HS-5 (cell line): ENCODE results near the gene HOXA3.

Experiments
- DNase-seq: peaks from one replicate; pipeline ENCODE4 v3.0.0-alpha.2; 2012; ENCODE audit warnings: low read depth

The HOXA3 gene

GRCh38 chr7:27113991-27114769 is 38.2 kb downstream of the HOXA3 start:
- DNase-seq: no peak

DNA sequence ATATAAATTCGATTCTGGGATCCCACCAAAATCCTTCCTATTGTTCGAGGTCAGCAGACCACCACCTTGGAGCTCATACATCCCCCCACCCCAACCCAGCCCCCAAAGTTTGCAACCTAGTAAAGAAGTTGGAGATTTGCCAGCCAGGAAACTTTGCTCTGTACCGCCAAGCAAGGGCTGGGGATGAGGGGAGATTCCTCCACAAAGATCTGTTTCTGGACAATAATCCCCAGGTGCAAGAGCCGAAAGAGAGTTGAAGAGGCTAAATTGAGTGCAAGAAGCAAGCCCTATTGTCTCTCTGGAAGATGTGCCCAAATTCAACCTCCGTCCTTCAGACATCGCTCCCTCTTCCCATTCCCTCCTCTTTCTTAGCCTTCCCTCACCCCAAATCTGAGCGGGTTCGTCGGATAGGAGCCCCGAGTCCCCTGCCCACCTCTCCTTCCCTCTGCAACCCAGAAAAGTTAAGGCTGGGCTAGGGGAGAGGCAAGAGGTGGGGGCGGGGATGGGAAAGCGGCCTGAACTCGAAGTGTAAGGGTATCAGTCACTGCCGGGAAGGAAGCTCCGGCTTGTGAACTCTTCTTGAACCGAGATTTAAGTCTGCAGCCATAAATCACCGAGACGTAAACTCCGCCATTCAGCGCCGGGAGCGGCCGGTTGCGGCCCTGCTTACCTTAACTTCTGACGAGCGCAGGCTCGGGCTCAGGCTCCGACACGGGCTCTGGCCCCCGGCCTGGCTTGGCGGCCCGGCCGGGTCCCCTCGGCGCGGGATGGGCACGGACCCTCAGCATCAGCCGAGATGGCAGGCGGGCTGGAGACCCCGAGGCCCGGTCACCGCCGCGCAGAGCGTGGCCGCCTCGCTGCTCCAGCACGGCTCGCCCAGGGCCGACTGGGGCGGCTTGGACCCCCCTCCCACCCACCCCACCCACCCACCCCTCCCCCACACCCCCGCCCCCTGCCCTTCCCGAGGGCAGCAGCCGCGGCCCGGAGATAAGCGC is 39.1 kb downstream of the HOXA3 start:
- no peak for DNase-seq

- no peak for DNase-seq
Measured at GRCh38 chr7:27112361-27112760, 40.0 kb downstream of the HOXA3 start.

- DNase-seq: no peak
Measured at GRCh38 chr7:27111751-27112277, 40.6 kb downstream of the HOXA3 start.

- DNase-seq: no peak
Measured at GRCh38 chr7:27111042-27111750, 41.2 kb downstream of the HOXA3 start.

DNA sequence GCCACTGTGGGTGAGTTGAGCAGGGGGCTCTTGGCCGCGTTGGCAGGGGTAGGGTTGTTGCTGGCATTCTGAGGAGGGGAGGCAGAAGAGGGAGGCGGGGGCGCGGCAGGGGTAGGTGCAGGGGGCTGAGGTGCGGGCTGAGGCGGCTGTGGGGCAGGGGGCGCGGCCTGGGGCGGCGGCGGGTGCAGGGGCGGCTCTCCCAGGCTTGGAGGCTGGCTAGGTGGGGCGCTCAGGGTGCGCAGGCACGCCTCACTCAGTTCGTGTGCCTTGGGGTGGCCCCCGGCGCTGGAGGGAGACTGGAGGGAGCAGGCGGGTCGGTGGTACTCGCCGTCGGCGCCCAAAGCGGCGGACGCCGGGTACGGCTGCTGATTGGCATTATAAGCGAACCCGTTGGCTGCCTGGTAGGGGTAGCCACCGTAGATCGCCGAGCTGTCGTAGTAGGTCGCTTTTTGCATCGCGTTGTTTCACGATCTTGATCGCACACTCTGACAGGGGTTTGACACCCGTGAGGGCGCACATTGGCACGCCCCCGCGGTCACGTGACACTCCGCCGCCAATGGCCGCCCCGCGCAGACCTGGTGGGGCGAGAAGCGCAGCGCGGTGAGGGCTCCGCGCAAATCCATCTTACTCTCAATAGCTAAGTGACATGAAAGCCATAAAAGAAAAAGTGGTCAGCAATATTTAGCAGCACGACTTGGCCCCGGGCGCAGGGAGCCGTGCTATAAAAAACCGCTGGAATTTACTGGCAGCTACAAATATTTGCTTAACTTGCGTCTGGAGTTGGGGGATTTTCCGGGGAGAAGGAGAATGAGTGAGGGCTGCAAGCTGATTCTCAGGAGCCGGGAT is 42.0 kb downstream of the HOXA3 start:
- DNase-seq: no peak

DNA sequence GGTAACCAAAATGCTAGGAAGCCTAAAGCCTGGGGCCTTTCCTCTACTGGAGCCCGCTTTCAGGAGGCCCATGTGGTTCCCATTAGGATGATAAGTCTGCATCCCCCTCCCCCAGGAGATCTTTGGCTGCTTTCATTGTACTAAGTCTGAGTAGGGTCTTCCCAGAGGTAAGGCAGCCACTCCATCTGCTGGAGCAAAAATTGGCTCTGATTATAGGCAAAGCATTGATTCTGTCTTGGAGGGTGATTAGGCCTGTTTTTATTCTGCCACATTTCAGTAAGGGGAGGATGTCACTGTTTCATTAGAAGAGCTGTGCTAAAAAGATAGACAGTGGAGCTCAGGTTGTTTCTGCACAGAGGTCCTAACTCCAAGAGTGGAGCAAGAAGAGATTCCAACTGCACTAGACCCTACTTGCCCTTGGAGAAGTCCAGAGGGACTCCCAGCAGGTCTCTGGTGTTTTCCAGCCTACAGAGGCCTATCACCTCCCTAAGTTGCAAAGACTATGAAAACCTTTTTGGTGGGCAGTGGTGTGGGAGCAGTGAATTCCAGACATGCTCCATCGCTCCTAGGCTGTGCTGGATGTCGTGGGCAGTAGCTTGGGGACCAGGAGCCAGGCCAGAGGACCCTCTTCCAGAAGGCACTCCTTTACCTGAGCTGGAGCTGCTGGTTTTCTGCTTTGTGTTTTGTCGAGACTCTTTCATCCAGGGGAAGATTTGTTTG is 42.8 kb downstream of the HOXA3 start:
- DNase-seq: no peak

DNA sequence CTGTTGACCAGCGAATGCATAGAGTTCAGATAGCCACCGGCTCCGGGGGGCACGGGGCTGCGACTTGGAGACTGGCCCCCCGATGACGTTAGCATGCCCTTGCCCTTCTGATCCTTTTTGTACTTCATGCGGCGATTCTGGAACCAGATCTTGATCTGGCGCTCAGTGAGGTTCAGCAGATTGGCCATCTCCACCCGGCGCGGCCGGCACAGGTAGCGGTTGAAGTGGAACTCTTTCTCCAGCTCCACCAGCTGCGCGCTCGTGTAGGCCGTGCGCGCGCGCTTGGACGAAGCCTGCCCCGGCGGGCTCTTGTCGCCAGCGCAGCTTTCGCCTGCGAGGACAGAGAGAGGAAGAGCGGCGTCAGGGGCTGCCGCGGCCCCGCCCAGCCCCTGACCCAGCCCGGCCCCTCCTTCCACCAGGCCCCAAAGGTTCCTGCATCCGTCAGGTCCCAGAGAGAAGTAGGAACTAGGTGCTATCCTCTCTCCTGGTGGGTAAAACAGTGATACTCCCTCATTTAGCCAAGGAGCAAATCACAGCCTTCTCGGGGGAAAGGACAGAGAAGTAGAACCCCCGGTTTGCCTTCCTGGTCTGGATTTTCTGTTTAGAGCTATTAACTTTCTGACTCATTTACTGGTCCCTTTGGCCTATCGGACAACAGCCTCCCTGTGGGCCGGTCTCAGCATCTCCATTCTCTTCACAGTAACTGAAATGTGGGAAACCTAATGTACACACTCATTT is 43.8 kb downstream of the HOXA3 start:
- no peak for DNase-seq

- DNase-seq: no peak
Measured at GRCh38 chr7:27107391-27108381, 44.7 kb downstream of the HOXA3 start.

- DNase-seq: no peak
Measured at GRCh38 chr7:27106901-27107240, 45.5 kb downstream of the HOXA3 start.

- no peak for DNase-seq
Measured at GRCh38 chr7:27106181-27106900, 46.0 kb downstream of the HOXA3 start.

DNA sequence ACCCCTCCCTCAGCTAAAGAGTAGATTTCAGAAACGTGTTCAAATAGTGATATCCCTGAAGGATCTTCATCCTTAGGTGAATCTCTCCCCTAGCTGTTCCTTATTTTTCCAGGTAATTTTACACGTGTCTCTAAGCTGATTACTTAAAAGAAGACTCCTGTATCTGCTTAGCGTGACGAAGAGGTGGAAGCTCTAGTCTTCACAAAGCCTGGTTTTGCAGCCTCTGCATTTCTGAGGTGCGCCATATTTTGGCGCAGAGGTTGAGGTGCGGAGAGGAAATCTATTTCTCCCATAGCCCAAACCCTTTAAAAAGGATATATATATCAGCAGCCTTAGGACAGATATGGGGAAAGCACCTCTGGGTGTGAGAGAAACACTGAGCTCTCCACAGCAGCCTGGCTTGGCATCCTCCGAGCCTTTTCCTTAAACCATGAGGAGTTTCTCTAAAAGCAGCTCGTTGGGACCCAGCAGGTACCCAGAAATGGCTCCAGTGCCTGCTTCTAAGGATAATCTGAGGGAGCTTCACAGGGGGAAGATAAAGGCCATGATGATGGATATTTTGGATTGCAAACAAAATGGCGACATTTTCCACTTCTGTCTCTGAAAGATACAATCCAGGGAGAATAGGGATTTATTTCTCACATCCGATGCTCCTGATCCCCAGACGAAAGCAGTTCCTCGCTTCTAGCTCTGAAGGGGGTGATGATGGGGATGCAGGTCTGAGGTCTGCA is 46.9 kb downstream of the HOXA3 start:
- no peak for DNase-seq

GRCh38 chr7:27104341-27105058 is 47.9 kb downstream of the HOXA3 start:
- no peak for DNase-seq

- DNase-seq: no peak
Measured at GRCh38 chr7:27103489-27104226, 48.7 kb downstream of the HOXA3 start.

- no peak for DNase-seq
Measured at GRCh38 chr7:27102581-27103442, 49.6 kb downstream of the HOXA3 start, which contains the start of gene HOXA2. TSS of gene HOXA2 (minus strand) at chr7:27102683. CDS start at chr7:27102500, 183 bp downstream.
